A673 (cell line): ENCODE data around the gene ARHGAP26.

ENCODE experiments used
- EZH2 ChIP-seq: fragments of 200-600 bp; sonication (generic); IDR thresholded peaks from 2 replicates; pipeline ENCODE4 v1.6.1; 2017; ENCODE audit warnings: borderline replicate concordance, low read depth, mild to moderate bottlenecking, mixed read lengths, antibody characterized with exemption, low read length; ENCODE audit not compliant: poor library complexity, severe bottlenecking
- TF ChIP-seq, protein P1 (sequence below): fragments of 300-800, 200-600 bp; sonication (generic); conservative IDR thresholded peaks from 2 replicates; pipeline ENCODE4 v1.5.1; 2017; ENCODE audit warnings: low read depth, mild to moderate bottlenecking, antibody characterized with exemption, low read length, moderate library complexity, mixed read lengths

- TF ChIP-seq EZH2, result no peak
- TF ChIP-seq, protein P1, sequence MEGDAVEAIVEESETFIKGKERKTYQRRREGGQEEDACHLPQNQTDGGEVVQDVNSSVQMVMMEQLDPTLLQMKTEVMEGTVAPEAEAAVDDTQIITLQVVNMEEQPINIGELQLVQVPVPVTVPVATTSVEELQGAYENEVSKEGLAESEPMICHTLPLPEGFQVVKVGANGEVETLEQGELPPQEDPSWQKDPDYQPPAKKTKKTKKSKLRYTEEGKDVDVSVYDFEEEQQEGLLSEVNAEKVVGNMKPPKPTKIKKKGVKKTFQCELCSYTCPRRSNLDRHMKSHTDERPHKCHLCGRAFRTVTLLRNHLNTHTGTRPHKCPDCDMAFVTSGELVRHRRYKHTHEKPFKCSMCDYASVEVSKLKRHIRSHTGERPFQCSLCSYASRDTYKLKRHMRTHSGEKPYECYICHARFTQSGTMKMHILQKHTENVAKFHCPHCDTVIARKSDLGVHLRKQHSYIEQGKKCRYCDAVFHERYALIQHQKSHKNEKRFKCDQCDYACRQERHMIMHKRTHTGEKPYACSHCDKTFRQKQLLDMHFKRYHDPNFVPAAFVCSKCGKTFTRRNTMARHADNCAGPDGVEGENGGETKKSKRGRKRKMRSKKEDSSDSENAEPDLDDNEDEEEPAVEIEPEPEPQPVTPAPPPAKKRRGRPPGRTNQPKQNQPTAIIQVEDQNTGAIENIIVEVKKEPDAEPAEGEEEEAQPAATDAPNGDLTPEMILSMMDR, result no peak
Observed at GRCh38 chr5:143059976-143060765, 290.0 kb downstream of the ARHGAP26 start.
